Ramos (cell line): ENCODE results near the gene SERPINA3.

Experiments
- in situ Hi-C: fragments of 300-500 bp; cut with MboI; formaldehyde crosslinking; loops from one replicate; pipeline ENCODE4 v1.14.3; 2022; ENCODE audit warnings: low sequenced_read_pairs; ENCODE audit not compliant: unreplicated experiment

SERPINA3 gene

DNA sequence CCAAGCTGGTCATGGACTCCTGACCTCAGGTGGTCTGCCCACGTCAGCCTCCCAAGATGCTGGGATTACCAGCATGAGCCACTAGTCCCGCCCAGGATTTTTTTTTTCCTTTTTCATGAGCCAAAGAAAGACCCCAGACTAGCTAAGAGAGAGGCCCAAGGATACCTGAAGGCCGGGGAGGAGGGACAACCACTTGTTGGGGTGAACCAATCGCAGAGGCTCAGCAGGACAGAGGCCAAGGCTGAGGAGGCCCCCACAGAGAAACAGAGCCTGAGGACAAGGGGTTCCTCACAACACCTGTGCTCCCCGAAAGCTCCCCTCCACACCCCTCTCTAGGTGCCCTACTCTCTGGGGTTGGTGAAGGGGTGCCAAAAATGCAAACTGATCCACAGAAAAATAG is 1.0 kb upstream of the SERPINA3 start:
- in situ Hi-C loops: no loop called here

GRCh38 chr14:94612580-94613554 is 676 bp downstream of the SERPINA3 start:
- in situ Hi-C loops: no loop called here

DNA sequence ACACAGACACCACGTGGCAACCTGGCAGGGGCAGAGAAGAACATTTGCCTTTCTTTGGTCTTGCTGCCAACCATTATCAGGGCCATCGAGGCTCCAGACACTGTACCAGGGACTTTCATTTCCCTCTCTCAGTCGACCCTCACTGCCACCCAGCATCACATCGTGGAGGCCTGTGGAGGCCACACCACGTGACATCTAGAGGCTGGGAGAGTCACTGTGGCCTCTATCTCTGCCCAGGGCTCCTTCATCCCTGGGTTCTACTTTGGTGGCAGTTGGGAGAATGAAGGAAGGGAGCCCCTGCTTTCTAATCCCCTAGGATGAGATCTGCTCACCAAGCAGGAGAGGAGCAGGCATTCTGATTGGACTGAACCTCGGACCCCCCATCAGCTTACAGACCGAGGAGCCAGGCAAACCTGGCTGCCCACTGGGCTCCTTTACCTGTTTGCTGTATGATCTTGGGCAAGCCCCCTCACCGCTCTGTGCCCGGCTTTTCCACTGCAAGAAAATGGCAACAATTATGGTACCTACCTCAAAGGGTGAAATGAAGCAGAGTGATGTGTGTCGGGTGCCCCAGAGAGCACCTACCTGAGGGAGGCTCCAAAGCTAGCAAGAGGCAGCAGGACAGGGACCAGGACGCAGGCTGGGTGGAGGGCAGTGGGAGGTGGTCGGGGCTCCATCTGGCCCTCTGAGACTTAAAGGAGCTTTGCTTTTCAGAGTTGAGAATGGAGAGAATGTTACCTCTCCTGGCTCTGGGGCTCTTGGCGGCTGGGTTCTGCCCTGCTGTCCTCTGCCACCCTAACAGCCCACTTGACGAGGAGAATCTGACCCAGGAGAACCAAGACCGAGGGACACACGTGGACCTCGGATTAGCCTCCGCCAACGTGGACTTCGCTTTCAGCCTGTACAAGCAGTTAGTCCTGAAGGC is 1.8 kb downstream of the SERPINA3 start:
- in situ Hi-C loops: no loop called here

- in situ Hi-C loops: no loop called here
Measured at GRCh38 chr14:94614802-94615201, 2.6 kb downstream of the SERPINA3 start.

DNA sequence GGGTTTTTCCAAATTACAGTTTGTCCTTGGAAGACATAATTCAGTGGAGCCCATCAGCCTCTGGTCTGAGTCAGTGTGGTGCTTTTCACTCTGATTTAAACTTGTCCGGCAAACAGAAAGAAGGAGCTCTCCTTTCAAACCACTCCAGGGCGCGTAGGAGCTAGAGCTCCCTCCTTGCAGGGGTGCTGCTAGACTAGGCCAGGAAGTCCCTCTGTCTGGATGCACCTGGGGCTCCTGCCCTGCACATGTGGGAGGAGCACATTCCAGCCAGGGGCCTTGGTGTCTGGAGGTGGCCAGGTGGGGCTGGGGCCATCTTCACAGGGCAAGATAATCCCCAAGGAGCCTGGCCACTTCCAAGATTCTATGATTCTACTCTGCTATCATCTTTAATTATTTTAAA is 3.1 kb downstream of the SERPINA3 start:
- in situ Hi-C loops: no loop called here

DNA sequence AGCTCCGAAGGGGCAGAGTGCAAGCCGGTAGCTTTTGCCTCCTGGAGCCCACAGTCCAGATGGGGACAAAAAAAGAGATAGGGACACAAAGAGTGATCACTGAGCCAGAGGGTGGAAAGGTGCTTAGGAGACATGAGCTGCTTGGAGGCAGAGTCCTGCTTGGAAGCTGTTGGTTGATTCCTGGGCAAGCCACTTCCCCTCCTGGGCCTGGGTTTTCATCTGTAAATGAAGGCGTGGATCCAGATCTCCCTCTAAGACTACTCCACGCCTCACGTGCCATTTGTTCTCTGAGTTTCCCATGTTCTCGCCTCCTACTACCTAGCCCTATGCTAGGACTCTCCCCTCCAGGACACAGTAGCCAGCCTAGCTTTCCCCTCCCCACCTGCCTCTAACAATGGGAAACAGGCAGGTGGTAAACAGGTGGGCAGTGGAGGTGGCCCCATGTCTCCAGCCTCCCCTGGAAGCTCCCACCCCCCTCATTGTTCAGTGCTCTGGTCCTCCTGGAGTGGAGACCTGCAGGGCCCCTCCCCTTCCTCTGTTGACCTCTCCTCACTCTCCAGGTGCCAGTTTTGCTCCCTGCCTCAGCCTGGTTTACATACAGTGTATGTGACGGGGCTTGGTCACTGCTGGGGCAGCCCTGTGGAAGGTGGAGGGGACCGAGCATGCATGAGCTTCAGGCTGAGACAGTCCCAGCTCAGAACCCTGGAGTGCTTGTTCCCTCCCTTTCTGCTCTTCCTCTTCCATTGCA is 3.8 kb downstream of the SERPINA3 start:
- in situ Hi-C loops: no loop called here

GRCh38 chr14:94617366-94617941 is 5.3 kb downstream of the SERPINA3 start:
- in situ Hi-C loops: no loop called here

DNA sequence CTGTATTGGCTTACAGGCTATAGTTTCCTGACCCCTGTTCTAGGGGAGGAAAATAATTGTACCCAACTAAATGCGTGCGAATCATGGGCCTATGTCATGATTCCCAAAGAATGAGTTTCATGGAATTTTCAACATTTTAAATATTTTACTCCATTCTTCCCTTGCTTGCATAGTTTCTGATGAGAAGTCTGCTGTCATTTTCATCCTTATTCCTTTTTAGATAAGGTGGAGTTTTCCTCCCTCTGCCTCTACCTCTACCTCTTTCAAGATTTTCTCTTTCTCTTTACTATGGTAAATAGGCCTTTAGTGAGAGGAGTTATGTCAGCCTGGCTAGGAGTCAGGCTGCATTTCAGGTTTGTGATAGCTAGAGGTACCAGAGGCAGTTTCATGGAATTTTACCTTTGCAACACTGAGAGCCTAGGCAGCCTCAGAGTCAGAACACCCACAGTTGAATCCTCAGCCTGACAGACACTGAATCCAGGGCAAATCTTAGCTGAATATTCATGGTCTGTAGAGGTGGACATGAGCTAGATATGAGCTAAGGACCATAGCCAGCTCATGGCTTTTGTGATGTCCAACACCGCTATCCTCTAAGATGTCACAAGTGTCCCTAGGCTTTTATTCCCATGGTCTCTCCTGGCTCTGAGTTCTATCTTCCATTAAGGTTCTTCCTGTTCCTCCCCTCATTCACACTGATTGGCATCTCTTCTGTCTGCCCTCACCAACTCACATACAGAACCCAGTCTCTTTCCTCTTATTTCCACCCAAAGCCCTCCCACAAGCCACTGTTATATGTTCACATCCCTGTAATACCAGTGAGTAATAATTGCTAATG is 6.0 kb downstream of the SERPINA3 start:
- in situ Hi-C loops: no loop called here

GRCh38 chr14:94619297-94619696 is 7.1 kb downstream of the SERPINA3 start:
- in situ Hi-C loops: no loop called here

DNA sequence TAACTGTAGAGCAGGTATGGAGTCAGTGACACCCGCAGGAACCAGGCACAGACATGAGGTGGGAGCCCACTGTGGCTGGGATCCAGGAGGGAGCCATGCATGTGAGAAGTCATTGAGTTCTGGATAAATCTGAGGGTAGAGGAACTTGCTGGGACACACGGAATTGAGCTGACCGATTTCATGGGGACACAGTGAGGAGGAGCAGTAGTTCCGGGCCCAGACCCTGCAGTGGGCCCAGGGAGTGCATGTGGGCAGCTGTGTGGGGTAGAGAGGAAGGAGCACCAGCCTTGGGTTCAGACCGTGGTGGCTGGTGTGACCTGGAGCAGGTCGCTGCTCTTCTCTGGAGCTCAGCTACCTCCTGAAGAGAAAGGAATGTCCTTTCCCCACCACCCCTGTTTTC is 8.4 kb downstream of the SERPINA3 start:
- in situ Hi-C loops: no loop called here

GRCh38 chr14:94621358-94622134 is 9.4 kb downstream of the SERPINA3 start:
- in situ Hi-C loops: no loop called here

- in situ Hi-C loops: no loop called here
Measured at GRCh38 chr14:94622653-94623421, 10.6 kb downstream of the SERPINA3 start.

DNA sequence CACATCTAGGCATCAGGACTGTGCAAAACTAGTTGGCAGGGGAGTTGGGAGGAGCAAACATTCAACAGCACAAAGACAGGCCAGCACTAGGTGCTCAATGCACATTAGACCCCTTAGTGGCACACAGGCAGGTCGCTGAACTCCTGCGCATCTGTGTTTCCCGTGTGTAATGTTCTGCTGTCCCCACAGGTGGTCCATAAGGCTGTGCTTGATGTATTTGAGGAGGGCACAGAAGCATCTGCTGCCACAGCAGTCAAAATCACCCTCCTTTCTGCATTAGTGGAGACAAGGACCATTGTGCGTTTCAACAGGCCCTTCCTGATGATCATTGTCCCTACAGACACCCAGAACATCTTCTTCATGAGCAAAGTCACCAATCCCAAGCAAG is 11.2 kb downstream of the SERPINA3 start:
- in situ Hi-C loops: no loop called here

DNA sequence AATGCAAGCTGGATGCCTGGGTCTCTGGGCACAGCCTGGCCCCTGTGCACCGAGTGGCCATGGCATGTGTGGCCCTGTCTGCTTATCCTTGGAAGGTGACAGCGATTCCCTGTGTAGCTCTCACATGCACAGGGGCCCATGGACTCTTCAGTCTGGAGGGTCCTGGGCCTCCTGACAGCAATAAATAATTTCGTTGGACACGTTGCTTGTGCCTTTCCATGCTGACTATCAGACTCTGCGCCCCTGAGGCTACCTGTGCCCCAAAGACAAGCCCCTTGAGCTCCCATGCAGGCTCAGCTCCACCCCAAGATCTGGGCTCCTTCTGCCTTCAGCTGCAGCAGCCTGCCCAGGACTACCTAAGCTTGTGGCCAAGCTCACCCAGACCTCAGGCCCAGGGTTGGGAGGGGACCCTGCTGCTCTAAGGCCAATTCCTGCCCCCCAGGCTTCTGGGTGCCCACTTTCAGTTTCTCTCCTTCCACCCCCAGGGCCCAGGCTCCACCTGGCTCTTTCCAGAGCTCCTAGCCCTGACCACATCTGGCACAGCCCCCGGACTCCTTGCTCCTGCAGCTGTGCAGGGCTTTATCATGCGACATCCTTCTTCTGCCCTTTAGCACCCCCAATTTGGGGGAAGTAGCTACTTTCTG is 11.8 kb downstream of the SERPINA3 start:
- in situ Hi-C loops: no loop called here

- in situ Hi-C loops: no loop called here
Measured at GRCh38 chr14:94624537-94625352, 12.6 kb downstream of the SERPINA3 start.

DNA sequence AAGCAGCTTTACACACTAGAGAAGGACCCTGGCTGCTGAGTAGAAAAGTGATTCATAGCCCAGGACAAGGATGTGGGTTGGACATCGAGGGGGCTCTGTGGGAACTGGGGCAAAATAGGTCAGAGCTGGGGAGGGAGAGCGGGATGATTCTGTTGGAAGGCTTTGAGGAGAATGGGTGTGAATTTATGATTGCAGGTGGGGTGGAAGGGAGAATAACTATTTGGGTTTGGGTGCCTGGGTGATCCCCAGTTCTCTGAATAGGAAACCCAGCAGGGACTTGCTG is 13.1 kb downstream of the SERPINA3 start:
- in situ Hi-C loops: no loop called here

DNA sequence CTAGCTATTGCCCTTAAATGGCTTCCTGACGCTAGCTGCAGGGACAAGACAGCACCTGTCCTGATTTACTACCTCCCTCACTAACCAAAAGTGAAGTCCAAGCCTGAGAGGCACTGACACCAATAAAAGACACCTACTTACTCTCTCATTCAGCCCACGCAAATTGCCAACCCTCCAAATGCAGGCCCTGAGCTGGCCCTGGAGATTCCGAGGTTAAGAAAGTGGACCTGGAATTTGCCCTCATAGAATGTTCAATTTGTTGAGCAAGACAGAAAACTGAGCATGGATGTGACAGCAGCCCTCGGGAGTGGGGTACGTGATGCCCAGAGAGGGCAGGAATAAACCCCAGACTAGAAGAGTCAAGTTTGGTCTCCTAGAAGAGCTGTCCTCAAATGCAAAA is 16.4 kb downstream of the SERPINA3 start:
- in situ Hi-C loops: no loop called here
